Adrenal gland (tissue), 5 donors: ENCODE measurements around the gene OR51B2.
"Not testable (repeated sequence)": the region's sequence is repeated elsewhere in the genome, so short reads cannot be mapped to it uniquely, and the experiment has no call there.

ENCODE experiments used
- POLR2A ChIP-seq, 2 donors: fragments of 450-650 bp; IDR thresholded peaks; one replicate each; pipeline ENCODE4 v1.6.1; 2017; ENCODE audit warnings: antibody characterized with exemption in 2 of 2, mild to moderate bottlenecking in 2 of 2, moderate library complexity in 1 of 2
- TF ChIP-seq, protein P1 (sequence below), 6 experiments: fragments of 450-650 bp in 4 of 6; fragments of 200-600 bp in 2 of 6; sonication (generic) in 1 of 6; IDR thresholded peaks; 1 replicate in 5 of 6; 2 replicates in 1 of 6; pipeline versions ENCODE4 v1.5.1 to v1.8.0; 2016 to 2021; ENCODE audit warnings: antibody characterized with exemption in 6 of 6, mild to moderate bottlenecking in 2 of 6, moderate library complexity in 1 of 6
- donor health status: DM: no; HTN: no; CAD: no.

GRCh38 chr11:5313326-5314023, 10.6 kb downstream of the OR51B2 start:
- TF ChIP-seq, protein P1, sequence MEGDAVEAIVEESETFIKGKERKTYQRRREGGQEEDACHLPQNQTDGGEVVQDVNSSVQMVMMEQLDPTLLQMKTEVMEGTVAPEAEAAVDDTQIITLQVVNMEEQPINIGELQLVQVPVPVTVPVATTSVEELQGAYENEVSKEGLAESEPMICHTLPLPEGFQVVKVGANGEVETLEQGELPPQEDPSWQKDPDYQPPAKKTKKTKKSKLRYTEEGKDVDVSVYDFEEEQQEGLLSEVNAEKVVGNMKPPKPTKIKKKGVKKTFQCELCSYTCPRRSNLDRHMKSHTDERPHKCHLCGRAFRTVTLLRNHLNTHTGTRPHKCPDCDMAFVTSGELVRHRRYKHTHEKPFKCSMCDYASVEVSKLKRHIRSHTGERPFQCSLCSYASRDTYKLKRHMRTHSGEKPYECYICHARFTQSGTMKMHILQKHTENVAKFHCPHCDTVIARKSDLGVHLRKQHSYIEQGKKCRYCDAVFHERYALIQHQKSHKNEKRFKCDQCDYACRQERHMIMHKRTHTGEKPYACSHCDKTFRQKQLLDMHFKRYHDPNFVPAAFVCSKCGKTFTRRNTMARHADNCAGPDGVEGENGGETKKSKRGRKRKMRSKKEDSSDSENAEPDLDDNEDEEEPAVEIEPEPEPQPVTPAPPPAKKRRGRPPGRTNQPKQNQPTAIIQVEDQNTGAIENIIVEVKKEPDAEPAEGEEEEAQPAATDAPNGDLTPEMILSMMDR (IDR thresholded peaks at IDR 0.05), result not testable (repeated sequence)
- not testable (repeated sequence) for TF ChIP-seq POLR2A (IDR thresholded peaks at IDR 0.05)
